ENCODE data around the gene AGAP1.

Gene AGAP1

DNA sequence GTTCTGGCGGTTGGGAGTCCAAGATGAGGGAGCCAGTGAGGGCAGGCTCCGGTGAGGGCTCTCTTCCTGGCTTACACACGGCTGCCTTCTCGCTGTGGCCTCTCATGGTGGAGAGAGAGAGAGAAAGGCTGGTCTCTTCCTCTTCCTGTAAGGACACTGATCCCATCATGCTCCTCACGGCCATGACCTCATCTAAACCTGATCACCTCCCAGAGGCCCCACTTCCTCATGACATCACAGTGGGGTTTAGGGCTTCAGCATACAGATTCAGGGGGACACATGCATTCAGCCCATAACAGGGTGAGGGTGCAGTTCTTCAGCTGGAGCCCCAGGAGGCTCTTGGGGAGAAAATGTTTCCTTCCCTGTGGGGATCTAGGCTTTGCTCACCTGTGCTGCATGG, 29.2 kb downstream of the AGAP1 start:
- TF ChIP-seq POLR2A (IDR thresholded peaks at IDR 0.05; ENCODE audit: low read depth, low read length) (no peak), SPI1 (IDR thresholded peaks at IDR 0.05; ENCODE audit: low read depth, low read length) (no peak)
- no peak for DNase-seq (ENCODE audit: insufficient read length, low spot score)
- FAIRE-seq: no peak

DNA sequence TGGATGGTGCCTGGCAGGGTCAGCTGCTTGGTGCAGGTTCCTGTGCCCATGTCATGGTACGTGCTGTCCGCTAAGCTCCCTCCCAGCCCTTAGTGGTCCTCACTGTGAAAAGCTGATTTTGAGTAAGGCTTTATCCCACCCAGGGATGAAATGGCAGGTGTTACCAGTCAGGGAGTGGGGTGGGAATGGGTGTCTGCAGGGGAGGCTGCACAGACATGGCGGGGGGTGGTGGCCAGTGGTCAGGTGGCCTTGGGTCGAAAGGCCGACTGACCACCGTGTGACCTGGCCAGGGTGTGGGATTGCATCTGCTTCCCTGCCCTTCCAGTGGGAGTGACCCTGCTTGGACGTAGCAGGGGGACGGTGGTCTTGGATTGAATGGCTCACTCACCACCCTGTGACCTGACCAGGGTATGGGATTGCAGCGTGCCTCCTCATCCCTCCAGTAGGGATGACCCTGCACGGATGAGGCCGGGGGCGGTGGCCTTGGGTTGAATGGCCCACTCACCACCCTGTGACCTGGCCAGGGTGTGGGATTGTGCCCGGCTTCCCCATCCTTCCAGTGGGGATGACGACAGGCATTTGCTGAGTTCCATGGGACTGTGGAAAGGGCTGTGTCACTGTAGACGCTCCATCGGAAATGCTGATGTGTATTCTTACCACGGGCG, 29.8 kb downstream of the AGAP1 start:
- FAIRE-seq (no peak), DNase-seq (ENCODE audit: insufficient read length, low spot score) (no peak)
- TF ChIP-seq SPI1 (IDR thresholded peaks at IDR 0.05; ENCODE audit: low read depth, low read length): no peak
- TF ChIP-seq POLR2A (IDR thresholded peaks at IDR 0.05; ENCODE audit: low read depth, low read length): no peak
- TF ChIP-seq TAF1 (IDR thresholded peaks at IDR 0.05; ENCODE audit: low read depth, low read length): no peak
- no peak for TF ChIP-seq PAX5 (IDR thresholded peaks at IDR 0.05; ENCODE audit: insufficient read depth, low read length, severe bottlenecking)
- no peak for TF ChIP-seq POU2F2 (IDR thresholded peaks at IDR 0.05; ENCODE audit: low read depth, low read length)
- no peak for TF ChIP-seq POLR2AphosphoS5 (IDR thresholded peaks at IDR 0.05; ENCODE audit: low read depth, low read length)

DNA sequence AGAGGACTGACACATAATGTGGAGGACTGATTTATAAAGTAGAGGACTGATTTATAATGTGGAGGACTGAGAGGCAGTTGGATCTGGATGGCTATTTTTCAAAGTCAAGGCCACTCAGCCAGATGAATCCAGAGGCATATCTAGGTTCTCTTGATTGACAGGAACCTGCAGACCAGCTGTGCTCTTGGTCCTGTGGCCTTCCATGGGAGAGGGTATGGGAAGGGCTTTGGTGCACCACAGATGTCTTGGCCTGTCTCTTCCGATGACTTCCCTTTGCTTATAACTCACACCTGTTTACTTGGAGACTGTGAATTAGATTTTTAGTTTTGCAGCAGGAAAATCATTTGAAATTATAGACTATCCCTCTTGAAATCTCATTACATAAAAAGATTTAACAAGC, 32.3 kb downstream of the AGAP1 start:
- FAIRE-seq: no peak
- TF ChIP-seq PAX5 (IDR thresholded peaks at IDR 0.05; ENCODE audit: insufficient read depth, low read length, severe bottlenecking) (no peak), TAF1 (IDR thresholded peaks at IDR 0.05; ENCODE audit: low read depth, low read length) (no peak)
- DNase-seq (ENCODE audit: insufficient read length, low spot score): no peak

DNA sequence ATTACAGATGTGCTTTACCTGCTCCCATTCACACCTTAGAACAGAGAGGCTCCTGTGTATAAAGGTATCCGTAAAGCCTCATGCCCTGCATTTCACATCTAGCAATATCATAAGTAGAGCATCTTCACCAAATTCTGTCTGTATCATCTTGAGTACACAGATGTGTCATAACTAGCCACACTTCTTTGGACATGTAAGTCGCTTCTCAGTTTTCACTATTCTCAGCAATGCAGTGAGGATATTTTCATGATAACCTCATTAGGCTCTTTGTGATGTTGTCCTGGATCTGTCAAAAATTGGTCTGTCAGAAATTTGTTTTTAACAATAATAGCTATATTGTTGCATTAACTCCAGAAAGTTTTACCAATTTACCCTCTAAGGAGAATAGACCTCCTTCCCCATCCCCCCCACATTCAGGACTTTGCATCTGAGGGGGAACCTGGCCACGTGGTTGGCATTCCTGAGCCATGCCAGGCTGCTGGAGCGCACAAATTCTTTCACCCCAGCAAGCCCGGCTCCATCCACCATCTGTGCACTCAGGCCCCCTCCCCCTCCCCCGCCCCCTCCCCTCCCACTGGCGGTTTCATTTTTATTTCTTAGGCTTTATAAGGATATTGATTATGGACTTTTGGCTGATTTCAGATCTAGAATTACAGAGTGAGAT, 34.1 kb downstream of the AGAP1 start:
- no peak for FAIRE-seq
- TF ChIP-seq POLR2AphosphoS5 (IDR thresholded peaks at IDR 0.05; ENCODE audit: low read depth, low read length) (no peak), POU2F2 (IDR thresholded peaks at IDR 0.05; ENCODE audit: low read depth, low read length) (no peak), PAX5 (IDR thresholded peaks at IDR 0.05; ENCODE audit: insufficient read depth, low read length, severe bottlenecking) (no peak), POLR2A (IDR thresholded peaks at IDR 0.05; ENCODE audit: low read depth, low read length) (no peak), TAF1 (IDR thresholded peaks at IDR 0.05; ENCODE audit: low read depth, low read length) (no peak), SPI1 (IDR thresholded peaks at IDR 0.05; ENCODE audit: low read depth, low read length) (no peak)

DNA sequence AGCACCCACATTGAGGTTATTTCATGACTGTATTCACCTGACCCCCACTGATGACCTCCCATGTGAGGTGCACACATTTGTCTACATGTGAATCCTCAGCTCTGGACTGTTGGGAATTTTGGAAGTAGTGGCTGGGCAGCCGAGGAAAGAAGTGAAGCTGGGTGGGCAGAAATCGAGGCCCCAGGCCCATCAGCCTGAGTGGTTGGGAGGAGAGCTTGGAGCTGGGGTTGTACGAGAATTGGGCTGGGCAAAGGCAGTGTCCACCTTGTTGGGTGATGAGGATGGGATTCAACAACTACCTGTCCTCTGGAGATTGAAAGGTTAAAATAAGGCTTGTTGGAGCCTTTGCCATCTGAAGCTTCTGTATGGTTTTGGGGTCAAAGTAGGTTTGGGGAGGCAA, 35.8 kb downstream of the AGAP1 start:
- no peak for TF ChIP-seq POU2F2 (IDR thresholded peaks at IDR 0.05; ENCODE audit: low read depth, low read length)
- TF ChIP-seq SPI1 (IDR thresholded peaks at IDR 0.05; ENCODE audit: low read depth, low read length): no peak
- TF ChIP-seq TAF1 (IDR thresholded peaks at IDR 0.05; ENCODE audit: low read depth, low read length): no peak
- no peak for TF ChIP-seq POLR2AphosphoS5 (IDR thresholded peaks at IDR 0.05; ENCODE audit: low read depth, low read length)
- no peak for TF ChIP-seq PAX5 (IDR thresholded peaks at IDR 0.05; ENCODE audit: insufficient read depth, low read length, severe bottlenecking)
- TF ChIP-seq POLR2A (IDR thresholded peaks at IDR 0.05; ENCODE audit: low read depth, low read length): no peak
- FAIRE-seq: no peak
- no peak for DNase-seq (ENCODE audit: insufficient read length, low spot score)

More for the DNA sequence above, 34.1 kb downstream of the AGAP1 start:
- no peak for DNase-seq (ENCODE audit: insufficient read length, low spot score)

DNA sequence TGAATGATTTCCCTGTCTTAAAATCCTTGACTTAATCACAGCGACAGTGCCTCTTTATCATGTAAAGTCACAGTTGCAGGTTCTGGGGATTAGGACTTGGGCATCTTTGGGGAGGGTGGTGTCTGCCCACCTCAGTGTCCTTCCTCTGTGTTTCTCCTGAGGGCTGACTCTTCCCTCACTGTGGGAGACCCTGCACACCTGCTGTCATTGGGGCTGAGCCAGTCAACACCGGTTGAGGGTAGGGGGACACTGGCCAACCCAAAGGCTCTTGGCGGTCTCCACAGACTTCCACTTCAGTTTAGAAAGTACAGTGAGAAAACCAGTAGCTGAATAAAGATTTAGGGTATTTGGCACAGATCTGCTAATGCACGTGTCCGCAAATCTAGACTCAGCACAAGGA, 36.9 kb downstream of the AGAP1 start:
- TF ChIP-seq PAX5 (IDR thresholded peaks at IDR 0.05; ENCODE audit: insufficient read depth, low read length, severe bottlenecking) (no peak), TAF1 (IDR thresholded peaks at IDR 0.05; ENCODE audit: low read depth, low read length) (no peak), POLR2A (IDR thresholded peaks at IDR 0.05; ENCODE audit: low read depth, low read length) (no peak), SPI1 (IDR thresholded peaks at IDR 0.05; ENCODE audit: low read depth, low read length) (no peak), POU2F2 (IDR thresholded peaks at IDR 0.05; ENCODE audit: low read depth, low read length) (no peak), POLR2AphosphoS5 (IDR thresholded peaks at IDR 0.05; ENCODE audit: low read depth, low read length) (no peak)
- FAIRE-seq: no peak
- DNase-seq (ENCODE audit: insufficient read length, low spot score): no peak

DNA sequence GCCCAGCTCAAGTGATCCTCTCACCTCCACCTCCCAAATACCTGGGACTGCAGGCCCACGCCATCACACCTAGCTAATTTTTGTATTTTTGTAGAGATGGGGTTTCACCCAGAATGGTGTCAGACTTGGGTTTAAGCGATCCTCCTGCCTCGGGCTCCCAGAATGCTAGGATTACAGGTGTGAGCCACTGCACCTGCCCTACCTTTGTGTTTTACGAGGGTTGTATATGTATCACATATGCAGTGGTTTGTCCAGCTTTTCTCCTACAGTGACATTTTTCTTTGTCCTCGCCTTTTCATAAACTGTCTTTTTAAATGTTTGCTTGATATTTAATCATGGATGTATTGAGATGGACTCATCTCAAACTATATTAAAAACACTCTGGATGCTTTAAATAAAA, 38.5 kb downstream of the AGAP1 start:
- FAIRE-seq: no peak

DNA sequence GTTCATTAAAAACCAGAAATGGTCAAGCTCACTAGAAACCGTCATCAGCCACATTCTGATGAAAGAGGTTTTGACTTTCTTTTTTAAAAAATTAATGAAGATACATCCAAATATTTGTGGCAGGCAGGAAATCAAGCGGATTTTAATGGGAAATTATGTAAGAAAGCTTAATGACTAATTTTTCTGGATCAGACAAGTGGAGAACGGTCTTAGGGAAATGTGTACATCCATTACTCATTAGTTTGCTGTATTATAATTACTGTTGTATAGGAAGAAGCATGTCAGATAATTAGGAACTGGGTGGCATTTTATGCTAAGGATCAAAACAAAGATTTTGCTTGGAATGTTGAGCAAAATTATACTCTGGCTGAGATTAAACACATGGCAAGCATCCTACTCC, 39.4 kb downstream of the AGAP1 start:
- FAIRE-seq (no peak), DNase-seq (ENCODE audit: insufficient read length, low spot score) (no peak)
- TF ChIP-seq POU2F2 (IDR thresholded peaks at IDR 0.05; ENCODE audit: low read depth, low read length) (no peak), PAX5 (IDR thresholded peaks at IDR 0.05; ENCODE audit: insufficient read depth, low read length, severe bottlenecking) (no peak), POLR2A (IDR thresholded peaks at IDR 0.05; ENCODE audit: low read depth, low read length) (no peak), POLR2AphosphoS5 (IDR thresholded peaks at IDR 0.05; ENCODE audit: low read depth, low read length) (no peak), TAF1 (IDR thresholded peaks at IDR 0.05; ENCODE audit: low read depth, low read length) (no peak), SPI1 (IDR thresholded peaks at IDR 0.05; ENCODE audit: low read depth, low read length) (no peak)

More for the DNA sequence above, 38.5 kb downstream of the AGAP1 start:
- no peak for DNase-seq (ENCODE audit: insufficient read length, low spot score)
- no peak for TF ChIP-seq POLR2AphosphoS5 (IDR thresholded peaks at IDR 0.05; ENCODE audit: low read depth, low read length)

DNA sequence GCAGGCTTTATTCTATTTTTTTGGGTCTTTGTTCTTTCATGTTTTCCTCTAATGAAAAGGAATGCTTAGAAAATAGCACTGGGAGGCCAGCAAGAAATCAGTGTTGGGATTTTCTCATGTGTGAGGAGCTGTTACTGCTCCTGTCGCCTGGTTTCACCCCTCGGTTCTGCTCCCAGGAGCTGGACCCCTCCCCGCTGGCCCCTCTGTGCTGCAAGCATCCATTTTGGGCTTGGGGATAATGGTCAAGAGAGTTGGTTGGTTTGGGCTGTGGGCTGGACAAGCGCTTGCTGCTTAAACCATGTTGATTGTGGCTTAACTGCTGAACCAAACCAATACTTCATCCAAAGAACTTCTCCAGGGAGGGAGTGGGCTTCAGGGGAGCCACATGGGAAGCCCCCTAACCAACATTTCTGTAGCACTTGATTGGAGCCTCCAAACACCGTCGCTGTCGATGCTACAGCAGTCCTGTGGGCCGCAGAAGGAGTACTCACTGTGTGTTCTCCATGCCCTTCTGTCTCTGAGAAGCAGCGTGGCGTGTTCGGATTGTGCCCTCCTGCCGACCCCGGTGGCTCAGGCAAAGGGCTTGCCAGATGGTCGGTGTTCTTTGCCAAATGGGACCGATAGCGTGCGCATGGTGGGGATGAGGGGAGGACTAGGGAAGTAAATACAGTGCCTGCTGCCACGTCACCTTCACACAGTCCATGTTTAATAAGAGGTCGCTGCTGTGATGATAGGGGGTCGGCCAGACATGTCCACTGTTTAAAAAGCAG, 40.0 kb downstream of the AGAP1 start:
- TF ChIP-seq POLR2A (IDR thresholded peaks at IDR 0.05; ENCODE audit: low read depth, low read length) (no peak), POU2F2 (IDR thresholded peaks at IDR 0.05; ENCODE audit: low read depth, low read length) (no peak)
- FAIRE-seq (no peak), DNase-seq (ENCODE audit: insufficient read length, low spot score) (no peak)
